HepG2 (cell line): ENCODE measurements around the gene ESX1.

Source experiments
- CTCF ChIP-seq: sonication (generic); formaldehyde crosslinking; IDR thresholded peaks from 2 replicates; pipeline ENCODE4 v1.5.0; 2020; ENCODE audit warnings: mild to moderate bottlenecking, missing genetic modification reagents, moderate library complexity
- DNMT3B ChIP-seq: conservative IDR thresholded peaks from 2 replicates; pipeline ENCODE4 v1.6.1; 2016; ENCODE audit warnings: missing biosample characterization, control low read depth
- DPF2 ChIP-seq: sonication (generic); formaldehyde crosslinking; IDR thresholded peaks from 2 replicates; pipeline ENCODE4 v1.4.0; 2020; ENCODE audit warnings: mild to moderate bottlenecking, low read depth, missing genetic modification reagents, borderline replicate concordance
- HOXA7 ChIP-seq: sonication (generic); formaldehyde crosslinking; IDR thresholded peaks from 2 replicates; pipeline ENCODE4 v1.8.1; 2022; ENCODE audit warnings: mild to moderate bottlenecking, missing genetic modification reagents, moderate library complexity
- KDM1A ChIP-seq: IDR thresholded peaks from 2 replicates; pipeline ENCODE4 v1.6.1; 2016; ENCODE audit warnings: missing compliant biosample characterization
- NCOA2 ChIP-seq: sonication (generic); formaldehyde crosslinking; IDR thresholded peaks from 2 replicates; pipeline ENCODE4 v1.8.0; 2022; ENCODE audit warnings: inconsistent platforms
- ZNF496 ChIP-seq: sonication (generic); formaldehyde crosslinking; IDR thresholded peaks from 2 replicates; pipeline ENCODE4 v1.8.1; 2023; ENCODE audit warnings: mild to moderate bottlenecking, moderate library complexity, missing genetic modification reagents; ENCODE audit not compliant: insufficient replicate concordance
- ZNF569 ChIP-seq: sonication (generic); formaldehyde crosslinking; IDR thresholded peaks from 2 replicates; pipeline ENCODE4 v1.5.0; 2020; ENCODE audit warnings: mild to moderate bottlenecking, missing genetic modification reagents, moderate library complexity, borderline replicate concordance
- ZNF747 ChIP-seq: sonication (generic); formaldehyde crosslinking; IDR thresholded peaks from 2 replicates; pipeline ENCODE4 v1.8.1; 2023; ENCODE audit warnings: missing genetic modification reagents, mild to moderate bottlenecking, borderline replicate concordance
- TF ChIP-seq, protein P1 (sequence below): IDR thresholded peaks from 2 replicates; pipeline ENCODE4 v1.6.1; 2016; ENCODE audit warnings: mild to moderate bottlenecking, missing biosample characterization, missing genetic modification reagents

GRCh38 chrX:104211187-104211586 is 43.5 kb downstream of the ESX1 start:
- TF ChIP-seq CTCF (CRISPR knock-in tag) (no peak), ZNF569 (CRISPR knock-in tag) (no peak), DNMT3B (CRISPR knock-in tag) (no peak), ZNF747 (CRISPR knock-in tag) (no peak), DPF2 (no peak), ZNF496 (CRISPR knock-in tag) (no peak), KDM1A (no peak), HOXA7 (CRISPR knock-in tag) (no peak), NCOA2 (no peak)
- TF ChIP-seq, protein P1, sequence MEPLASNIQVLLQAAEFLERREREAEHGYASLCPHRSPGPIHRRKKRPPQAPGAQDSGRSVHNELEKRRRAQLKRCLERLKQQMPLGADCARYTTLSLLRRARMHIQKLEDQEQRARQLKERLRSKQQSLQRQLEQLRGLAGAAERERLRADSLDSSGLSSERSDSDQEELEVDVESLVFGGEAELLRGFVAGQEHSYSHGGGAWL = no peak
